NCI-H2196 treated with DMSO at 0.1 percent for 48 hours (cell line): ENCODE data around the gene THRB.
"Not testable (repeated sequence)": the region's sequence is repeated elsewhere in the genome, so short reads cannot be mapped to it uniquely, and the experiment has no call there.

Source experiments
- DNase-seq: peaks from one replicate; lab custom pipeline; 2025; ENCODE audit not compliant: unreplicated experiment; lab: John Stamatoyannopoulos, UW

Gene THRB

GRCh38 chr3:24450160-24450907 is 44.3 kb downstream of the THRB start:
- DNase-seq, result no peak

- DNase-seq, result no peak
These were observed 46.8 kb downstream of the THRB start for GRCh38 chr3:24447836-24448235.

GRCh38 chr3:24446032-24446431 is 48.6 kb downstream of the THRB start:
- no peak for DNase-seq

- DNase-seq, result no peak
These were observed 51.2 kb downstream of the THRB start for GRCh38 chr3:24443476-24443875.

- no peak for DNase-seq
These were observed 53.7 kb downstream of the THRB start for GRCh38 chr3:24440760-24441464.

GRCh38 chr3:24439021-24439420 is 55.6 kb downstream of the THRB start:
- DNase-seq, result no peak

- no peak for DNase-seq
These were observed 57.3 kb downstream of the THRB start for GRCh38 chr3:24437326-24437725.

- no peak for DNase-seq
These were observed 59.1 kb downstream of the THRB start for GRCh38 chr3:24435584-24435983.

- DNase-seq, result no peak
These were observed 60.0 kb downstream of the THRB start for GRCh38 chr3:24434651-24435050.

- no peak for DNase-seq
These were observed 60.6 kb downstream of the THRB start for GRCh38 chr3:24433838-24434591.

- DNase-seq, result no peak
These were observed 61.7 kb downstream of the THRB start for GRCh38 chr3:24432989-24433388.

- DNase-seq, result no peak
These were observed 66.2 kb downstream of the THRB start for GRCh38 chr3:24428481-24428880.

- no peak for DNase-seq
These were observed 67.8 kb downstream of the THRB start for GRCh38 chr3:24426896-24427295.

- DNase-seq, result not testable (repeated sequence)
These were observed 73.8 kb downstream of the THRB start for GRCh38 chr3:24420829-24421228.

- no peak for DNase-seq
These were observed 74.4 kb downstream of the THRB start for GRCh38 chr3:24420224-24420623.

- DNase-seq, result no peak
These were observed 75.4 kb downstream of the THRB start for GRCh38 chr3:24419067-24419791.

GRCh38 chr3:24417730-24418129 is 76.9 kb downstream of the THRB start:
- DNase-seq, result no peak

- DNase-seq, result no peak
These were observed 78.4 kb downstream of the THRB start for GRCh38 chr3:24416224-24416623.

- no peak for DNase-seq
These were observed 78.8 kb downstream of the THRB start for GRCh38 chr3:24415824-24416223.

GRCh38 chr3:24413662-24414061 is 81.0 kb downstream of the THRB start:
- not testable (repeated sequence) for DNase-seq

- DNase-seq, result no peak
These were observed 83.8 kb downstream of the THRB start for GRCh38 chr3:24410860-24411259.
